Endothelial cell (in vitro differentiated cells): ENCODE data around the gene SCYL1. TPM values are rescaled to one million over a fixed set of nuclear protein-coding genes. Genes with fewer than 3 reads are reported as not detected.

Experiments used
- DNase-seq: peaks from one replicate; pipeline ENCODE4 v3.0.0; 2021; ENCODE audit warnings: low spot score
- H3K27ac Mint-ChIP-seq: one replicate; pipeline ENCODE4 v1.8.0; 2021; ENCODE audit warnings: mixed read lengths, inconsistent platforms; ENCODE audit not compliant: unreplicated experiment
- H3K27me3 Mint-ChIP-seq: one replicate; pipeline ENCODE4 v1.8.0; 2021; ENCODE audit warnings: mild to moderate bottlenecking, moderate library complexity, mixed read lengths, inconsistent platforms; ENCODE audit not compliant: unreplicated experiment
- H3K36me3 Mint-ChIP-seq: one replicate; pipeline ENCODE4 v1.8.0; 2021; ENCODE audit warnings: mild to moderate bottlenecking, low read depth, mixed read lengths, inconsistent platforms; ENCODE audit not compliant: unreplicated experiment
- H3K4me1 Mint-ChIP-seq: one replicate; pipeline ENCODE4 v1.8.0; 2021; ENCODE audit warnings: mild to moderate bottlenecking, mixed read lengths, inconsistent platforms; ENCODE audit not compliant: unreplicated experiment
- H3K4me3 Mint-ChIP-seq: one replicate; pipeline ENCODE4 v1.8.0; 2021; ENCODE audit warnings: mild to moderate bottlenecking, mixed read lengths, inconsistent platforms; ENCODE audit not compliant: unreplicated experiment
- H3K9me3 Mint-ChIP-seq: one replicate; pipeline ENCODE4 v1.8.0; 2021; ENCODE audit warnings: mixed read lengths, inconsistent platforms; ENCODE audit not compliant: unreplicated experiment
- CTCF ChIP-seq: fragments of 200-600 bp; sonication (generic); IDR thresholded peaks from one replicate; pipeline ENCODE4 v1.5.0; 2021; ENCODE audit warnings: antibody characterized with exemption; ENCODE audit not compliant: unreplicated experiment
- total RNA-seq: library from RNA; stranded (reverse); fragmentation: NEBNext Ultra II Directional; extraction: Animal tissue kit (Norgen Biotek cat#: 25700); gene quantifications from one replicate; pipeline ENCODE4 v1.2.1, GENCODE V29; 2021; ENCODE audit not compliant: unreplicated experiment

SCYL1 gene
- total RNA-seq, 1 donor from 2014 or later, result 99.1 TPM

GRCh38 chr11:65493367-65494176 lies 31.3 kb upstream of the SCYL1 start:
- Mint-ChIP-seq H3K9me3 (no peaks in the 10 kb centered on the region), H3K27me3 (peaks cover 22% of the 10 kb centered on the region), H3K27ac (peak overlapping the region; percentile 42), H3K4me3 (no peak overlapping the region), H3K36me3 (peaks cover 5% of the 10 kb centered on the region), H3K4me1 (peaks cover 63% of the 10 kb centered on the region)
- no peak for TF ChIP-seq CTCF
- DNase-seq, result no peak

GRCh38 chr11:65496304-65497140 lies 28.4 kb upstream of the SCYL1 start:
- no peak for TF ChIP-seq CTCF
- H3K4me1 Mint-ChIP-seq, result peaks cover 38% of the 10 kb centered on the region
- no peaks in the 10 kb centered on the region for H3K9me3 Mint-ChIP-seq
- no peak for DNase-seq
- peak overlapping the region; percentile 98 for H3K27ac Mint-ChIP-seq
- H3K4me3 Mint-ChIP-seq, result peak overlapping the region; percentile 88
- peaks cover 5% of the 10 kb centered on the region for H3K36me3 Mint-ChIP-seq
- H3K27me3 Mint-ChIP-seq, result peaks cover 12% of the 10 kb centered on the region

GRCh38 chr11:65497141-65498041 lies 27.5 kb upstream of the SCYL1 start:
- Mint-ChIP-seq H3K4me1 (peaks cover 34% of the 10 kb centered on the region), H3K4me3 (peak overlapping the region; percentile 88), H3K9me3 (no peaks in the 10 kb centered on the region), H3K27me3 (peaks cover 15% of the 10 kb centered on the region), H3K27ac (peak overlapping the region; percentile 98), H3K36me3 (peaks cover 5% of the 10 kb centered on the region)
- peak; percentile 99 for DNase-seq
- no peak for TF ChIP-seq CTCF

- Mint-ChIP-seq H3K36me3 (peaks cover 5% of the 10 kb centered on the region), H3K9me3 (no peaks in the 10 kb centered on the region), H3K27me3 (peaks cover 13% of the 10 kb centered on the region), H3K27ac (no peak overlapping the region), H3K4me1 (peaks cover 26% of the 10 kb centered on the region), H3K4me3 (no peak overlapping the region)
- DNase-seq, result no peak
- TF ChIP-seq CTCF, result no peak
Measured at GRCh38 chr11:65498042-65498726, 26.7 kb upstream of the SCYL1 start.
